ENCODE data around the gene ACTL6B.
"Not testable (repeated sequence)": the region's sequence is repeated elsewhere in the genome, so short reads cannot be mapped to it uniquely, and the experiment has no call there.

The ACTL6B gene

DNA sequence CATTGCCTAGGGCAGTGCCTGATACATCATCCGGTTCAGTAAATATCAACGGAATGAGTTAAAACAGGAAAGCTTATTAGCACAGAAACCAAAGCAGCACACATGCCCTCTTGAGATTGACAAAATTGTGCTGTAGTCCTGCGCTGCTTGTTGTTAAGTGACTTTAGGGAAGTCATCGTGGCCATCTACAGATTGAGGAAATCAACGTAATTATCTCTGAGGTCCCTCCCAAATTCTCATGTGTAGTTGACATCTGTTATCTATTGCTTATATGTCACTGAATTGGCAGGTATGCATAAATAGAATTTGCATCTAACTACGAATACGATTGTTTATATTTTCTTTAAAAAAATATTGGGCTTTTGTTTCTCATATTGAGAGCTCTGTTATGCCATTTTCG is 13.8 kb upstream of the ACTL6B start:
- Histone ChIP-seq H3K9me3 (no peaks in the 10 kb centered on the region), H3K4me3 (ENCODE audit: low read depth in 1 of 2, low read length in 1 of 2) (no peak overlapping the region), H3K27ac (no peak overlapping the region), H3K36me3 (no peaks in the 10 kb centered on the region), H3K4me1 (ENCODE audit: control insufficient read depth in 1 of 2, insufficient read depth in 1 of 2, low read depth in 1 of 2, low read length in 1 of 2) (peaks cover 7 to 8% of the 10 kb centered on the region in 2 experiments), H3K27me3 (peaks cover 54% of the 10 kb centered on the region)
- TF ChIP-seq, protein P1, sequence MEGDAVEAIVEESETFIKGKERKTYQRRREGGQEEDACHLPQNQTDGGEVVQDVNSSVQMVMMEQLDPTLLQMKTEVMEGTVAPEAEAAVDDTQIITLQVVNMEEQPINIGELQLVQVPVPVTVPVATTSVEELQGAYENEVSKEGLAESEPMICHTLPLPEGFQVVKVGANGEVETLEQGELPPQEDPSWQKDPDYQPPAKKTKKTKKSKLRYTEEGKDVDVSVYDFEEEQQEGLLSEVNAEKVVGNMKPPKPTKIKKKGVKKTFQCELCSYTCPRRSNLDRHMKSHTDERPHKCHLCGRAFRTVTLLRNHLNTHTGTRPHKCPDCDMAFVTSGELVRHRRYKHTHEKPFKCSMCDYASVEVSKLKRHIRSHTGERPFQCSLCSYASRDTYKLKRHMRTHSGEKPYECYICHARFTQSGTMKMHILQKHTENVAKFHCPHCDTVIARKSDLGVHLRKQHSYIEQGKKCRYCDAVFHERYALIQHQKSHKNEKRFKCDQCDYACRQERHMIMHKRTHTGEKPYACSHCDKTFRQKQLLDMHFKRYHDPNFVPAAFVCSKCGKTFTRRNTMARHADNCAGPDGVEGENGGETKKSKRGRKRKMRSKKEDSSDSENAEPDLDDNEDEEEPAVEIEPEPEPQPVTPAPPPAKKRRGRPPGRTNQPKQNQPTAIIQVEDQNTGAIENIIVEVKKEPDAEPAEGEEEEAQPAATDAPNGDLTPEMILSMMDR (IDR thresholded peaks at IDR 0.05): no peak

DNA sequence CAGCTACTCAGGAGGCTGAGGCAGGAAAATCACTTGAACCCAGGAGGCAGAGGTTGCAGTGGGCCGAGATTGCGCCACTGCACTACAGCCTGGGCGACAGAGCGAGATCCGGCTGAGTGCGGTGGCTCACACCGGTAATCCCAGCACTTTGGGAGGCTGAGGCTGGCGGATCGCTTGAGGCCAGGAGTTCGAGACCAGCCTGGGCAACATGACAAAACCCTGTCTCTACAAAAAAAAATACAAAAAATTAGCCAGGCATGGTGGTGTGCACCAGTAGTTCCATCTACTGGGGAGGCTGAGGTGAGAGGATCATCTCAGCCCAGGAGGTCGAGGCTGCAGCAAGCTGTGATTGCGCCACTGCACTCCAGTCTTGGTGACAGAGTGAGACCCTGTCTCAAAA is 12.9 kb upstream of the ACTL6B start:
- H3K36me3 ChIP-seq; H3K9me3 ChIP-seq; H3K4me3 ChIP-seq (ENCODE audit: low read depth in 1 of 2, low read length in 1 of 2); H3K4me1 ChIP-seq (ENCODE audit: control insufficient read depth in 1 of 2, insufficient read depth in 1 of 2, low read depth in 1 of 2, low read length in 1 of 2); H3K27ac ChIP-seq: not testable (repeated sequence)
- H3K27me3 ChIP-seq: peaks cover 60% of the 10 kb centered on the region

DNA sequence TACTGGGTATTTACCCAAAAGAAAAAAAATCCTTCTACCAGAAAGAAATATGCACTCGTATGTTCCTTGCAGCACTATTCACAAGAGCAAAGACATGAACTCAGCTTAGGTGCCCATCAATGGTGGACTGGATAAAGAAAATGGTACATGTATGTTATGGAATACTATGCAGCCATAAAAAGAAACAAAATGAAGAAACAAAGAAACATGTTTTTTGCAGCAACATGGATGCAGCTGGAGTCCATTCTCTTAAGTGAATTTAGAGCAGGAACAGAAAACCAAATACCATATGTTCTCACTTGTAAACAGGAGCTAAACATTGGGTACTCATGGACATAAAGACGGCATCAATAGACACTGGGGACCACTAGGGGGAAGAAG is 11.8 kb upstream of the ACTL6B start:
- Histone ChIP-seq H3K36me3 (no peaks in the 10 kb centered on the region), H3K4me1 (ENCODE audit: control insufficient read depth in 1 of 2, insufficient read depth in 1 of 2, low read depth in 1 of 2, low read length in 1 of 2) (peaks cover 6 to 7% of the 10 kb centered on the region in 2 experiments), H3K27ac (no peak overlapping the region), H3K9me3 (no peaks in the 10 kb centered on the region), H3K27me3 (peaks cover 70% of the 10 kb centered on the region), H3K4me3 (ENCODE audit: low read depth in 1 of 2, low read length in 1 of 2) (no peak overlapping the region)
- TF ChIP-seq, protein P1 (IDR thresholded peaks at IDR 0.05): no peak

DNA sequence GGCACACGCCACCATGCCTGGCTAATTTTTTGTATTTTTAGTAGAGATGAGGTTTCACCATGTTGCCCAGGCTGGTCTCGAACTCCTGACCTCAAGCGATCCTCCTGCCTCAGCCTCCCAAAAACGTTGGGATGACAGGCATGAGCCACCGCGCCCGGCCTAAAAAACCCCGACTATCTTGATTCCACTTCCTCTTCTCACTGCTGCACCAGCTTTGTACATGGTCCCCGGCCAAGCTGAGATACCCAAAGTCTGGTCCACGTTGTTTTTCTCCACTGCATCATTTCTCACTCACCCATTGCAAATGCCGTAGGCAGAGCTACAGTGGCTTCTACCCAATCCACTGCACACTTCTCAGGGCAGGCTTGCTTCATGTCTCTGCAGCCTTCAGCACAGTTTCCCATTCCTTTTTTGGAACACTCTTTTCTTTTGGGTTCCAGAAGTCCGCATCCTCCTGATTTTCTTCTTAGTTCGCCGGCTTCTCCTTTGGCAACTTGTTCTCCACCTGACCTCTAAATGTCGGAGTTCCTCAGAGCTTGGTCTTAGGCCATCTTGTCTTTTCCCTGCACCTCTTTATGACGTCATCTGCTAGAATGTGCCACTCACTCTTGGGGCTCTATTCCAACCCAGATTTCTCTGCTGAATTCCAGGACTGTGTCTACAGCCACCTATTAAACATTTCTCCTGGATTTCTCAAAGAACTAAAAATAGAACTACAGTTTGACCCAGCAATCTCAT is 11.3 kb upstream of the ACTL6B start:
- TF ChIP-seq, protein P1 (IDR thresholded peaks at IDR 0.05): no peak
- H3K9me3 ChIP-seq: no peaks in the 10 kb centered on the region
- peaks cover 75% of the 10 kb centered on the region for H3K27me3 ChIP-seq
- H3K4me1 ChIP-seq (ENCODE audit: control insufficient read depth in 1 of 2, insufficient read depth in 1 of 2, low read depth in 1 of 2, low read length in 1 of 2): peaks cover under 1% of the 10 kb centered on the region in 2 experiments
- no peak overlapping the region for H3K4me3 ChIP-seq (ENCODE audit: low read depth in 1 of 2, low read length in 1 of 2)
- H3K36me3 ChIP-seq: no peaks in the 10 kb centered on the region
- H3K27ac ChIP-seq: no peak overlapping the region

DNA sequence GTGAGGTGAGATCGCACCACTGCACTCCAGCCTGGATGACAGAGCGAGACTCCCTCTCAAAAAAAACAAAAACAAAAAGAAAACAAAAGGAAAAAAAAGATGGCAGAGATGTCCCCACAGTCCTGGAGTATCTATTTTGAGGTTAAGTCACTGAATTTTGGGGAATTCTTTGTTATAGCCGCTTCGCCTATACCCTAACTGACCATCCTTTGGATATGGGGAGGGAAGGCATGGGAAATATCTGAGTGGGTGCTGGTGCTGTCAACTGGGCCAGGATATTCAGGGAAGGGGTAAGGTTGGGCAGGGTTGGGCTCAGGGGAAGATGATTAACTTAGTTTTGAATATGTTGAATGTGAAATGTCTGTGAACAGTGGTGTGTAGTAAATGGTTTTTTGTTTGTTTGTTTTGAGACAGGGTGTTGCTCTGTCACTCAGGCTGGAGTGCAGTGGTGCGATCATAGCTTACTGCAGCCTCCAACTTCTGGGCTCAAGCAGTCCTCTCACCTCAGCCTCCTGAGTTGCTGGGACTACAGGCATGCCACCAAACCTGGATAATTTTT is 9.0 kb upstream of the ACTL6B start:
- no peaks in the 10 kb centered on the region for H3K9me3 ChIP-seq
- H3K4me3 ChIP-seq (ENCODE audit: low read depth in 1 of 2, low read length in 1 of 2): no peak overlapping the region
- H3K27me3 ChIP-seq: peaks cover 68% of the 10 kb centered on the region
- no peaks in the 10 kb centered on the region for H3K36me3 ChIP-seq
- H3K27ac ChIP-seq: no peak overlapping the region
- TF ChIP-seq, protein P1 (IDR thresholded peaks at IDR 0.05): no peak
- H3K4me1 ChIP-seq (ENCODE audit: control insufficient read depth in 1 of 2, insufficient read depth in 1 of 2, low read depth in 1 of 2, low read length in 1 of 2): no peaks in the 10 kb centered on the region

DNA sequence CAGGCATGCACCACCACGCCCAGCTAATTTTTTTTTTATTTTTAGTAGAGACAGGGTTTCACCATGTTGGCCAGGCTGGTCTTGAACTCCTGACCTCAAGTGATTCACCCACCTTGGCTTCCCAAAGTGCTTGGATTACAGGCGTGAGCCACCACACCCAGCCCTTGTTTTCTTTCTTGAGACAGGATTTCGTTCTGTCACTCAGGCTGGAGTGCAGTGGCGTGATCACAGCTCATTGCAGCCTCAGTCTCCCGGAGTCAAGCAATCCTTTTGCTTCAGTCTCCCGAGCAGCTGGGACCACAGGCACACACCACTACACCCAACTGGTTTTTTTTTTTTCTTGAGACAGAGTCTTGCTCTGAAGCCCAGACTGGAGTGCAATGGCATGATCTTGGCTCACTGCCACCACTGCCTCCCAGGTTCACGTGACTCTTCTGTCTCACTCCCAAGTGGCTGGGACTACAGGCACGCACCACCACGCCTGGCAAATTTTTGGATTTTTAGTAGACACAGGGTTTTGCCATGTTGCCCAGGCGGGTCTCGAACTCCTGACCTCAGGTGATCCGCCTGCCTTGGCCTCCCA is 6.0 kb upstream of the ACTL6B start:
- not testable (repeated sequence) for H3K9me3 ChIP-seq; H3K4me1 ChIP-seq (ENCODE audit: control insufficient read depth in 1 of 2, insufficient read depth in 1 of 2, low read depth in 1 of 2, low read length in 1 of 2); H3K36me3 ChIP-seq; H3K27ac ChIP-seq; H3K4me3 ChIP-seq (ENCODE audit: low read depth in 1 of 2, low read length in 1 of 2)
- H3K27me3 ChIP-seq: peaks cover 78% of the 10 kb centered on the region

Measured in neutrophil (primary cell).